GM12878 (cell line): Measurements from ENCODE around the gene POLD1. TPM values are rescaled to one million over a fixed set of nuclear protein-coding genes. Genes with fewer than 3 reads are reported as not detected.

Source experiments
- CHD2 ChIP-seq: IDR thresholded peaks from 2 replicates; pipeline ENCODE4 v1.6.1; 2011; ENCODE audit warnings: low read depth, low read length, improper control_type of control experiment, borderline replicate concordance
- FOXM1 ChIP-seq: IDR thresholded peaks from 2 replicates; pipeline ENCODE4 v1.6.1; 2012; ENCODE audit warnings: low read depth, mild to moderate bottlenecking, inconsistent platforms, low read length, moderate library complexity
- KDM1A ChIP-seq: fragments of 200-600 bp; sonication (generic); IDR thresholded peaks from 2 replicates; pipeline ENCODE4 v1.6.1; 2016; ENCODE audit warnings: borderline replicate concordance
- NR2F1 ChIP-seq: fragments of 450-650 bp; conservative IDR thresholded peaks from 2 replicates; pipeline ENCODE4 v1.6.1; 2017; ENCODE audit warnings: mild to moderate bottlenecking
- RB1 ChIP-seq: fragments of 450-650 bp; formaldehyde crosslinking; IDR thresholded peaks from 2 replicates; pipeline ENCODE4 v1.6.1; 2017; ENCODE audit warnings: mild to moderate bottlenecking, borderline replicate concordance
- polyA plus RNA-seq, 11 experiments: library from polyadenylated mRNA; depleted of rRNA in 4 of 11; unstranded in 6 of 11; stranded (reverse) in 5 of 11; fragments of >200 nt; fragmentation: Nextera tagmentation in 4 of 11; fragmentation: Illumina TruSeq in 1 of 11; extraction: Ambion mirVana in 4 of 11; extraction: Trizol in 1 of 11; gene quantifications; 1 replicate in 1 of 11; 2 replicates in 10 of 11; pipeline versions ENCODE4 v1.2.1 to v1.2.3, GENCODE V29; 2011 to 2016; ENCODE audit warnings: inconsistent platforms in 2 of 11, missing spikeins in 2 of 11, low read depth in 1 of 11
- total RNA-seq, 4 experiments: library from RNA; depleted of rRNA in 3 of 4; stranded (reverse); fragments of >200 nt in 3 of 4; fragmentation: Illumina TruSeq in 1 of 4; extraction: Trizol in 1 of 4; gene quantifications; 2 replicates each; pipeline versions ENCODE4 v1.2.1 to v1.2.3, GENCODE V29; 2013 to 2021
- TF ChIP-seq, protein P1 (sequence below): fragments of 450-650 bp; IDR thresholded peaks from 2 replicates; pipeline ENCODE4 v1.6.1; 2017; ENCODE audit warnings: mild to moderate bottlenecking, moderate library complexity
- TF ChIP-seq, protein P2 (sequence below): fragments of 450-650 bp; IDR thresholded peaks from 2 replicates; pipeline ENCODE4 v1.6.1; 2014; ENCODE audit warnings: mild to moderate bottlenecking
- TF ChIP-seq, protein P3 (sequence below): fragments of 450-650 bp; IDR thresholded peaks from 2 replicates; pipeline ENCODE4 v1.6.1; 2017; ENCODE audit warnings: antibody characterized with exemption, mild to moderate bottlenecking, moderate library complexity
- TF ChIP-seq, protein P4 (sequence below): IDR thresholded peaks from 2 replicates; pipeline ENCODE4 v1.6.1; 2012; ENCODE audit warnings: improper control_type of control experiment, low read depth, low read length; ENCODE audit not compliant: insufficient replicate concordance

POLD1 gene
- total and polyA plus RNA-seq, 10 of the 15 experiments (the other 5 are each of a cell fraction or from before 2014, with no cell fraction given) = 0.76 to 165 (median 63.4) TPM

DNA sequence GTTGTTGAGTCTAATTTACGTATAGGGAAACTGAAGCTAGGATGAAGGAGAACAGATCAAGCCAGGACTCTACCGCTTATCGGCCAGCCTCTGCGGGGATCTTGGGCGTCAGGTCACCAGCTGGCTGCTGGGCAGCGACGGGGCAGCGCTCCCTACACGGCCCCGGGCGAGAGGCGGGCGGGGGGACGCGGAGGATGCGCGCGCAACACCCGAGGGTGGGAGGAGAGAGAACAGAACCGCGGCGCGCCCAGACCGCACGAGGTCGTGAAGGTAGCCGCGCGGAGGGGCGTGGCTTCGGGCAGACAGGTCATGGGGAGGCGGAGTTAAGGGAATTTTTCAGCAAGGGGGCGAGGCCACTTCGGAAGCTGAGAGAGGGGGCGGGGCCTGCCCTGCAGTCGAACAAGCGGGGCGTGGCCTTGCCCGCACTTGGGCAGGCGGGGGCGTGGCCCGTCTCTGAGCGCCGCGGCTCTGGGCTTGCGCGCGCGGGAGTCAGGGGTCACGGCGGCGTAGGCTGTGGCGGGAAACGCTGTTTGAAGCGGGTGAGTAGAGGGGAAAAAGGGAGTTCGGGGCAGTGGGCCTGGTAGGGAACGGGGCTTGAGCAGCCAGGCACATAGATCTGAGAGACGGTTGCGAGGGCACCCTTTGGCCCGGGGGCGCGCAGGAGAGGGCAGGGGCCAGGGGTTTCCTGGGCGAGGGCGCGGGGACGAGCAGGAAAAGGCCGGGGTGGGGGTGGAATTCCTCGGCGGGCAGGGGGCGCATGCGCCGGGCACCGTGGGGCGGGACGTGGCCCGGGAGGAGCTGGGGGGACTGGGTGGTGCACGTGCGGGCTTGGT lies at the start of gene POLD1 (continued):
- peak; percentile 97 for TF ChIP-seq NR2F1
- TF ChIP-seq CHD2 = 0 out of 2 replicates have a peak, but pooled peaks have one; percentile 46
- no peak for TF ChIP-seq FOXM1
- TF ChIP-seq, protein P1, sequence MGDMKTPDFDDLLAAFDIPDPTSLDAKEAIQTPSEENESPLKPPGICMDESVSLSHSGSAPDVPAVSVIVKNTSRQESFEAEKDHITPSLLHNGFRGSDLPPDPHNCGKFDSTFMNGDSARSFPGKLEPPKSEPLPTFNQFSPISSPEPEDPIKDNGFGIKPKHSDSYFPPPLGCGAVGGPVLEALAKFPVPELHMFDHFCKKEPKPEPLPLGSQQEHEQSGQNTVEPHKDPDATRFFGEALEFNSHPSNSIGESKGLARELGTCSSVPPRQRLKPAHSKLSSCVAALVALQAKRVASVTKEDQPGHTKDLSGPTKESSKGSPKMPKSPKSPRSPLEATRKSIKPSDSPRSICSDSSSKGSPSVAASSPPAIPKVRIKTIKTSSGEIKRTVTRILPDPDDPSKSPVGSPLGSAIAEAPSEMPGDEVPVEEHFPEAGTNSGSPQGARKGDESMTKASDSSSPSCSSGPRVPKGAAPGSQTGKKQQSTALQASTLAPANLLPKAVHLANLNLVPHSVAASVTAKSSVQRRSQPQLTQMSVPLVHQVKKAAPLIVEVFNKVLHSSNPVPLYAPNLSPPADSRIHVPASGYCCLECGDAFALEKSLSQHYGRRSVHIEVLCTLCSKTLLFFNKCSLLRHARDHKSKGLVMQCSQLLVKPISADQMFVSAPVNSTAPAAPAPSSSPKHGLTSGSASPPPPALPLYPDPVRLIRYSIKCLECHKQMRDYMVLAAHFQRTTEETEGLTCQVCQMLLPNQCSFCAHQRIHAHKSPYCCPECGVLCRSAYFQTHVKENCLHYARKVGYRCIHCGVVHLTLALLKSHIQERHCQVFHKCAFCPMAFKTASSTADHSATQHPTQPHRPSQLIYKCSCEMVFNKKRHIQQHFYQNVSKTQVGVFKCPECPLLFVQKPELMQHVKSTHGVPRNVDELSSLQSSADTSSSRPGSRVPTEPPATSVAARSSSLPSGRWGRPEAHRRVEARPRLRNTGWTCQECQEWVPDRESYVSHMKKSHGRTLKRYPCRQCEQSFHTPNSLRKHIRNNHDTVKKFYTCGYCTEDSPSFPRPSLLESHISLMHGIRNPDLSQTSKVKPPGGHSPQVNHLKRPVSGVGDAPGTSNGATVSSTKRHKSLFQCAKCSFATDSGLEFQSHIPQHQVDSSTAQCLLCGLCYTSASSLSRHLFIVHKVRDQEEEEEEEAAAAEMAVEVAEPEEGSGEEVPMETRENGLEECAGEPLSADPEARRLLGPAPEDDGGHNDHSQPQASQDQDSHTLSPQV = no peak
- TF ChIP-seq RB1 = peak; percentile 97; the same call in 1 of the 2 replicates
- TF ChIP-seq, protein P2, sequence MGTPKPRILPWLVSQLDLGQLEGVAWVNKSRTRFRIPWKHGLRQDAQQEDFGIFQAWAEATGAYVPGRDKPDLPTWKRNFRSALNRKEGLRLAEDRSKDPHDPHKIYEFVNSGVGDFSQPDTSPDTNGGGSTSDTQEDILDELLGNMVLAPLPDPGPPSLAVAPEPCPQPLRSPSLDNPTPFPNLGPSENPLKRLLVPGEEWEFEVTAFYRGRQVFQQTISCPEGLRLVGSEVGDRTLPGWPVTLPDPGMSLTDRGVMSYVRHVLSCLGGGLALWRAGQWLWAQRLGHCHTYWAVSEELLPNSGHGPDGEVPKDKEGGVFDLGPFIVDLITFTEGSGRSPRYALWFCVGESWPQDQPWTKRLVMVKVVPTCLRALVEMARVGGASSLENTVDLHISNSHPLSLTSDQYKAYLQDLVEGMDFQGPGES = no peak
- TF ChIP-seq, protein P3, sequence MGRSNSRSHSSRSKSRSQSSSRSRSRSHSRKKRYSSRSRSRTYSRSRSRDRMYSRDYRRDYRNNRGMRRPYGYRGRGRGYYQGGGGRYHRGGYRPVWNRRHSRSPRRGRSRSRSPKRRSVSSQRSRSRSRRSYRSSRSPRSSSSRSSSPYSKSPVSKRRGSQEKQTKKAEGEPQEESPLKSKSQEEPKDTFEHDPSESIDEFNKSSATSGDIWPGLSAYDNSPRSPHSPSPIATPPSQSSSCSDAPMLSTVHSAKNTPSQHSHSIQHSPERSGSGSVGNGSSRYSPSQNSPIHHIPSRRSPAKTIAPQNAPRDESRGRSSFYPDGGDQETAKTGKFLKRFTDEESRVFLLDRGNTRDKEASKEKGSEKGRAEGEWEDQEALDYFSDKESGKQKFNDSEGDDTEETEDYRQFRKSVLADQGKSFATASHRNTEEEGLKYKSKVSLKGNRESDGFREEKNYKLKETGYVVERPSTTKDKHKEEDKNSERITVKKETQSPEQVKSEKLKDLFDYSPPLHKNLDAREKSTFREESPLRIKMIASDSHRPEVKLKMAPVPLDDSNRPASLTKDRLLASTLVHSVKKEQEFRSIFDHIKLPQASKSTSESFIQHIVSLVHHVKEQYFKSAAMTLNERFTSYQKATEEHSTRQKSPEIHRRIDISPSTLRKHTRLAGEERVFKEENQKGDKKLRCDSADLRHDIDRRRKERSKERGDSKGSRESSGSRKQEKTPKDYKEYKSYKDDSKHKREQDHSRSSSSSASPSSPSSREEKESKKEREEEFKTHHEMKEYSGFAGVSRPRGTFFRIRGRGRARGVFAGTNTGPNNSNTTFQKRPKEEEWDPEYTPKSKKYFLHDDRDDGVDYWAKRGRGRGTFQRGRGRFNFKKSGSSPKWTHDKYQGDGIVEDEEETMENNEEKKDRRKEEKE = no peak
- TF ChIP-seq KDM1A = no peak
- TF ChIP-seq, protein P4, sequence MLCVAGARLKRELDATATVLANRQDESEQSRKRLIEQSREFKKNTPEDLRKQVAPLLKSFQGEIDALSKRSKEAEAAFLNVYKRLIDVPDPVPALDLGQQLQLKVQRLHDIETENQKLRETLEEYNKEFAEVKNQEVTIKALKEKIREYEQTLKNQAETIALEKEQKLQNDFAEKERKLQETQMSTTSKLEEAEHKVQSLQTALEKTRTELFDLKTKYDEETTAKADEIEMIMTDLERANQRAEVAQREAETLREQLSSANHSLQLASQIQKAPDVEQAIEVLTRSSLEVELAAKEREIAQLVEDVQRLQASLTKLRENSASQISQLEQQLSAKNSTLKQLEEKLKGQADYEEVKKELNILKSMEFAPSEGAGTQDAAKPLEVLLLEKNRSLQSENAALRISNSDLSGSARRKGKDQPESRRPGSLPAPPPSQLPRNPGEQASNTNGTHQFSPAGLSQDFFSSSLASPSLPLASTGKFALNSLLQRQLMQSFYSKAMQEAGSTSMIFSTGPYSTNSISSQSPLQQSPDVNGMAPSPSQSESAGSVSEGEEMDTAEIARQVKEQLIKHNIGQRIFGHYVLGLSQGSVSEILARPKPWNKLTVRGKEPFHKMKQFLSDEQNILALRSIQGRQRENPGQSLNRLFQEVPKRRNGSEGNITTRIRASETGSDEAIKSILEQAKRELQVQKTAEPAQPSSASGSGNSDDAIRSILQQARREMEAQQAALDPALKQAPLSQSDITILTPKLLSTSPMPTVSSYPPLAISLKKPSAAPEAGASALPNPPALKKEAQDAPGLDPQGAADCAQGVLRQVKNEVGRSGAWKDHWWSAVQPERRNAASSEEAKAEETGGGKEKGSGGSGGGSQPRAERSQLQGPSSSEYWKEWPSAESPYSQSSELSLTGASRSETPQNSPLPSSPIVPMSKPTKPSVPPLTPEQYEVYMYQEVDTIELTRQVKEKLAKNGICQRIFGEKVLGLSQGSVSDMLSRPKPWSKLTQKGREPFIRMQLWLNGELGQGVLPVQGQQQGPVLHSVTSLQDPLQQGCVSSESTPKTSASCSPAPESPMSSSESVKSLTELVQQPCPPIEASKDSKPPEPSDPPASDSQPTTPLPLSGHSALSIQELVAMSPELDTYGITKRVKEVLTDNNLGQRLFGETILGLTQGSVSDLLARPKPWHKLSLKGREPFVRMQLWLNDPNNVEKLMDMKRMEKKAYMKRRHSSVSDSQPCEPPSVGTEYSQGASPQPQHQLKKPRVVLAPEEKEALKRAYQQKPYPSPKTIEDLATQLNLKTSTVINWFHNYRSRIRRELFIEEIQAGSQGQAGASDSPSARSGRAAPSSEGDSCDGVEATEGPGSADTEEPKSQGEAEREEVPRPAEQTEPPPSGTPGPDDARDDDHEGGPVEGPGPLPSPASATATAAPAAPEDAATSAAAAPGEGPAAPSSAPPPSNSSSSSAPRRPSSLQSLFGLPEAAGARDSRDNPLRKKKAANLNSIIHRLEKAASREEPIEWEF = no peak
